Cerebellar nuclear complex (tissue), 1 donor: ENCODE results near the gene MAP7D3.
"Not testable (repeated sequence)": the region's sequence is repeated elsewhere in the genome, so short reads cannot be mapped to it uniquely, and the experiment has no call there.

Source experiments
- DNase-seq, 2 experiments: peaks; one replicate each; lab custom pipeline; 2025; lab: John Stamatoyannopoulos, UW

Gene MAP7D3, protein sequence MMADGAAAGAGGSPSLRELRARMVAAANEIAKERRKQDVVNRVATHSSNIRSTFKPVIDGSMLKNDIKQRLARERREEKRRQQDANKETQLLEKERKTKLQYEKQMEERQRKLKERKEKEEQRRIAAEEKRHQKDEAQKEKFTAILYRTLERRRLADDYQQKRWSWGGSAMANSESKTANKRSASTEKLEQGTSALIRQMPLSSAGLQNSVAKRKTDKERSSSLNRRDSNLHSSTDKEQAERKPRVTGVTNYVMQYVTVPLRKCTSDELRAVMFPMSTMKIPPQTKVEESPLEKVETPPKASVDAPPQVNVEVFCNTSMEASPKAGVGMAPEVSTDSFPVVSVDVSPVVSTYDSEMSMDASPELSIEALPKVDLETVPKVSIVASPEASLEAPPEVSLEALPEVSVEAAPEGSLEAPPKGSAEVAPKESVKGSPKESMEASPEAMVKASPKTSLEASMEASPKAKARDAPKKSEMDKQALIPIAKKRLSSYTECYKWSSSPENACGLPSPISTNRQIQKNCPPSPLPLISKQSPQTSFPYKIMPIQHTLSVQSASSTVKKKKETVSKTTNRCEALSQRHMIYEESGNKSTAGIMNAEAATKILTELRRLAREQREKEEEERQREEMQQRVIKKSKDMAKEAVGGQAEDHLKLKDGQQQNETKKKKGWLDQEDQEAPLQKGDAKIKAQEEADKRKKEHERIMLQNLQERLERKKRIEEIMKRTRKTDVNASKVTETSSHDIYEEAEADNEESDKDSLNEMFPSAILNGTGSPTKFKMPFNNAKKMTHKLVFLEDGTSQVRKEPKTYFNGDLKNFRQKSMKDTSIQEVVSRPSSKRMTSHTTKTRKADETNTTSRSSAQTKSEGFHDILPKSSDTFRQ

GRCh38 chrX:136251041-136251991 lies at the start of gene MAP7D3:
Gene MAP7D3, minus strand, starts transcription at chrX:136251400. Its CDS starts 42 bp downstream, at chrX:136251358.
- DNase-seq, result no peak

GRCh38 chrX:136300721-136301120 lies 49.5 kb upstream of the MAP7D3 start, which contains the start of gene ADGRG4:
Gene ADGRG4, plus strand, starts transcription at chrX:136300963. Its CDS starts 7,815 bp downstream, at chrX:136308778.
- DNase-seq, result not testable (repeated sequence)

DNA sequence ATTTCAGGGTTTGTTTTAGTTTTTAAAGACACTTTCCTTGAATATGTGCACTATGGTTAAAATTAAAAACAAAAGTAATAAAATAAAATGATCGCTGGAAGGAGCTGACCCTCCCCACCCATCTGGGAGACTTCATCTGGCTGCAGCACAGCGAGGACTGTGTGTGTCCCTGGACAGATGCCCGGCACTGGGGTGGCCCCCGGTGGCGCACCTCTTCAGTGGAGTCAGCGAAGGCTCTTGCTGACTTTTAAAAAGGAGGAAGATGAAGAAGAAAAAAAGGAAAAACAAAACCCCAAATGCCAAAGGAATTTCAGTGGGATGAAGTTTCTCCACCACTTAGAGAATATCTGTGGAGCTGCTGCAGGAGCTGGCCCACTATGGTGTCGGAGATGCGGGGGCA lies 44.2 kb upstream of the MAP7D3 start:
- DNase-seq, result no peak

DNA sequence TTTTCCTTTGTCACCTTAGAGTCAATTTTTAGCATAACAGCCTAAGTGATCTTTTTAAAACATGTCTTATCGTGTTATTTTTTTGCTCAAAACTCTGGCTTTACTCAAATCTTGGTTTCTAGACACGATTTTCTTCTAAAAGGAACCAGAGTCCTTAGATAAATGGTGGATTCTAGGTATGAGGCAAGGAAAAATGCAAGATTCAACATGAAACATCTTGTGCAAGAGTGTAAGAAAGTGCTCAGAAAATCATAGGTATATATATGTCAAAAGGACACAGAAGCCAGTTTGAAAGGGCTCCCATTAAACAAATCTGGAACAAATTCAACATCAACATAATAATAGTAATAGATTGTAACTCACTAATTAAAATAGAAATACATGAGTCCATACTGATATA lies 41.5 kb upstream of the MAP7D3 start:
- DNase-seq, result no peak

- no peak for DNase-seq
Measured at GRCh38 chrX:136291824-136292223, 40.6 kb upstream of the MAP7D3 start.

GRCh38 chrX:136286375-136286774 lies 35.2 kb upstream of the MAP7D3 start:
- DNase-seq, result not testable (repeated sequence)

- DNase-seq, result no peak
Measured at GRCh38 chrX:136275553-136275952, 24.4 kb upstream of the MAP7D3 start.

- DNase-seq, result no peak
Measured at GRCh38 chrX:136273986-136274385, 22.8 kb upstream of the MAP7D3 start.

DNA sequence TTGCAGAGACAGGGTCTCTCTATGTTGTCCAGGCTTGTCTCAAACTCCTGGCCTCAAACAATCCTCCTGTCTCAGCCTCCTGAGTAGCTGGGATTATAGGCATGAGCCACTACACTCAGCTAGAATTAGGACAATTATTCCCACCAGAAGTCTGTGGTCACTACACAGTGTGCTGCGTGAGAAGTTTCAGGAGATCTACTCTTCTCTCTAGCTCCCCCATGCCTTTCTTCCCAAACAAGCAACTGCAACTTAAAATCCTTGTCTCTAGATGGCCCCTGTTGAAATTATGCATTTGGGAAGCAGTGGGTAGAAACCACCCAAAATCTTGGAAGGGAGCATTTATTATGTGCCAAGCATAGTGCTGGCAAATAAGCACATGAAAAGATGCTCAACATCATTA lies 21.1 kb upstream of the MAP7D3 start:
- DNase-seq, result no peak

- no peak for DNase-seq
Measured at GRCh38 chrX:136271300-136271699, 20.1 kb upstream of the MAP7D3 start.

DNA sequence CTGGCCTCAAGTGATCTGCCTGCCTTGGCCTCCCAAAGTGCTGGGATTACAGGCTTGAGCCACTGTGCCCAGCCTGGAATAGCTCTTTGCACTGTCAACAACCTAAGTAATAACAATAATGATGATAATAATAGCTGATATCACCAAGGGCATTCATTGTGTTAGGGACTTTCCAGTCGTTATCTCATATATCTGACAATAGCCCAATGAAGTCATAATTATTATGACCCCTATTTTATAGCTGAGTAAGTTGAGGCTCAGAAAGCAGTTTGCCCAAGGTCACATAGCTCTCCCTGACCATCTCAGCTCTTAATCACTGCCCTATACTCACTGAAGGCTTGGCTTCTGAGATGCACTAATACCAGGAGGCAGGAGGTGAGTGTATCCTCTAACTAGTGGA lies 18.7 kb upstream of the MAP7D3 start:
- no peak for DNase-seq

DNA sequence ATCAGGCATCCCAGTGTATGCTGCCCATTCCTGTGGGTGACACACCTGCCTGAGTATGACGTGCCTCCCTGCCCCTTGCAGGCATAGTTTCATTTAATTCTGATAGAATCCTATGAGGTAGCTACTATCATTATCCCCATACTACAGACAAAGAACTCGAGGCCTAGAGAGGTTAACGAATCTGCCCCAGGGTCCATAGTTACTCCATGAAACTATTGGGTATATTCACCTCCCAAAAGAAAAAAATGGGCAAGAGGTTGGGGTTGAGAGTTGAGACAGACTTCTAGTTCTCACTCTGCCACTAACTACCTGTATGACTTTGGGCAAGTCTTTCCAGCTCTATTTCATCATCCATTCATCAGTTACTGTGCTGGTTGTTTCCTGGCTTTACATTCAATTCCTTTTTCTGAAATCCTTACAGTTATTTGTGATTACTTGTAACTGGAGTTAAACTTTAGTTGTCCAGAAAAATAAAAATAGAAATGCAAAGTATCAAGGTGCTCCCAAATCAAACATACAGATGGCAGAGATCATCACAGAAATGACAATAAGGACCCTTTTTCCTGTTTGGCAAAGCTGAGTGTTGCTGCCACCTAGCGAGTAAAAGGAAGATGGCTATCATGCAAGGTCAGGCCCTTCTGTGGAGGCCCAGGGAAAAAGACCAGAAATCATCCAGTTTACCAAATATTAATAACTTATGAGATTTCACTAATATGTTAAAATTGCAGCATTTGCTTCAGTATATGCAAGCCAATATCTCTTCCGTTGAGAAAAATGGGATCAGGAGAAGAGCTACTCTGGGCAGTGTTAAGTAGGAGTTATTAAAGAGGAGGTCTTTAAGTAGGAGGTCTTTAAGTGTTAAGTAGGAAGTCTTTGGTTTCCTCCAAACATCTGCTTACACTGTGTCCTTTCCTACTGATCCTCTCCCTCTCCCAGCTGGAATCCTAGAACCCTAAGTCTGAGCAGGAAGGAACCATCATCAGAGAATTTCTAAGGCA lies 17.1 kb upstream of the MAP7D3 start:
- peak in 1 of 2 experiments; percentile 14 for DNase-seq

DNA sequence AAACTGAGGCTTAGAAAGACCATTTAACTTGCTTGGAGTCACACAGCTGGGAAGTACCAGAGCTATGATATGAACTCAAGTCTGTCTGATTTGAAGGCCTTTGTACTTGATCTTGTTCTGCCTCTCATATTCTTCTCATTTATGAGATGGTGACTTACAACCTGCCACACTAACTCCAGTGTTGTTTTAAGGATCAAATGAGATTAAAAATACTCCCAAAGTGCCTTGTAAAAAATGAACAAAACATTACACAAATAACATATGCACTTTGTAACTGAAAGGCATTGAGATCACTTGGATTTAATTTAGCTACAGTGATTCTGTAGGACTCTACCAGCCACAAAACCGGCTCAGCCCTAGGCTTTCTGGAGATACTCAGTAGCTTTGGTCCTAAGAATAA lies 15.6 kb upstream of the MAP7D3 start:
- DNase-seq, result no peak

DNA sequence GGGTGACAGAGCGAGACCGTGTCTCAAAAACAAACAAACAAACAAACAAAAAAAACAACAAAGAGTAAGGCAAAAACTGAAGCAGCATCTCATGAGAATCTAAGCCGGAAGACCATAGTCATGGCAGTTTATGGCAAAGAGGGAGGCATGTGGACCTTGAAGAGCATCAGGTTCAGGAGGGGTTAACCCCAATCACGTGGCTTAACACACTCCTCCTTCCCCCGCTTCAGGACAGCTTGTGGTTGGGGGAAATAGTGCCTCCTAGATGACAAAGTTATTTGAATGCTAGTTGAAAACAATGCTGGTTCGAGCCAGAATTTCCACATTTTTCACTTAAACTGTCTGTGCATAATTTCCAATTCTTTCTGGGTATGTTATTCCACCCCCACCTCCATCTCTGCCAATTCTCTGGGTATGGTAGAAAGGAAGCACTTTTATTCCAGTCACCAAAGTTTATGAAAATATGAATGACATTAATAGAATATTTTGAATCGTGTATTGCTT lies 11.7 kb upstream of the MAP7D3 start:
- DNase-seq, result no peak

DNA sequence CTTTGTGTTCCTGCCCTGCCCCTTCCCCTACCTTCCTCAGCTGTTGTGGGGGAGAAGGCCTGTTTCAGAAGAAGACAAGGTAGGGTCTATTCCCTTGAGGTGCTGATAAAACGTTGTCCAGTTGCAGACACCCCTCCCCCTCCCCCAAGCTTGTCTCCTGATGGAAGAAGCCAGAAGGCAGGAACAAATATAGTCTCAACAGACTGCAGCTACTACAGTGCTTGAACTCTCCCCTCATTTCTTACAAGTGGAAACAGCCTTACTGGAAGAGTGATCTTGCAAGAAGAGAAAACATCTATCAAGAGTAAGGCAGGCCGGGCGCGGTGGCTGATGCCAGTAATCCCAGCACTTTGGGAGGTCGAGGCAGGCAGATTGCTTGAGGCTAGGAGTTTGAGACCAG lies 11.0 kb upstream of the MAP7D3 start:
- no peak for DNase-seq

- DNase-seq, result no peak
Measured at GRCh38 chrX:136261321-136261720, 10.1 kb upstream of the MAP7D3 start.

- DNase-seq, result no peak
Measured at GRCh38 chrX:136260776-136261175, 9.6 kb upstream of the MAP7D3 start.

DNA sequence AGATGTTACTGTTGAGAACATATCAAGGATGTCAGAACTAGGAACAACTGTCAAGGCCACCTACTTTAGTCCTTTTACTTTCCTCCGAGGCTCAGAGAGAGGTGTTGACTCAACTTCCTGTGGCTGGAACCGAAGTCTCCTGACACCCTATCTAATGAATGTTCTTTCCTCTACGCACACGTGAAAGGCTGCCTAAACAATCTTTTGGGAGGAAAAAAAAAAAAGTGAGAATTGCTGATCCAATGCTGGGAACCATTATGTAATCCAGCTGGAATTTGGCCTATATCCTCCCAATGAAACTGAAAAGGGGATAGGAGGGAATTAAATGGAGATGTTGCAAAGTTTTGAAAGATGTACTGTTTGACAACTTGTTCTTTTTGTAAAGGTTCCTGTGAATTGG lies 8.3 kb upstream of the MAP7D3 start:
- no peak for DNase-seq

GRCh38 chrX:136258951-136259350 lies 7.8 kb upstream of the MAP7D3 start:
- no peak for DNase-seq

DNA sequence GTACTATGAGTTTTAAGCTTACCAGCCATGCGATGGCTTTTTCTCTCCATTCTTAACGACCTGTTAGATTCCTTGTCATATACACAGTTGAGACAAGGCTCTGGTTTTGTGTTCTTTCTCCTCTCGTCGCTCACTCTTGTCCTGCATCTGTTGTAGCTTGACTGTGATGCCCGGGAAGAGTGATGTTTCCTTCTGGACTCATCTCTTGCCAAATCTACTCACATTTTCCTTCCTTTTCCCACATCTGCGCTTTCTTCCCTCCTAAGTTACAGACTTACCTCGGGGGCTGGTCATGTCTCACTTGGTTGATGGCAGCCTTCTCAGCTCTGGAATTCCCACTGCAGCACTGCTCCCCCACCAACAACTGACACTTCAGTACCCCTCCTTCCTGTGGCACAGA lies 4.8 kb upstream of the MAP7D3 start:
- no peak for DNase-seq
